CD8-positive, alpha-beta memory T cell (primary cell): ENCODE results near the gene PTMS. TPM values are rescaled to one million over a fixed set of nuclear protein-coding genes. Genes with fewer than 3 reads are reported as not detected.

Experiments
- CTCF ChIA-PET: fragments of 350-600 bp; sonication (Branson Sonifier 250); formaldehyde crosslinking; loops from one replicate; lab custom pipeline; 2021; ENCODE audit warnings: antibody characterized with exemption; lab: Charles Lee
- POLR2A ChIA-PET: fragments of 350-600 bp; sonication (Branson Sonifier 250); formaldehyde crosslinking; loops from one replicate; lab custom pipeline; 2021; ENCODE audit warnings: antibody characterized with exemption; lab: Charles Lee
- DNase-seq, 5 donors: peaks; one replicate each; pipeline versions ENCODE4 v3.0.0 to v3.0.0-alpha.2; 2020 to 2022; ENCODE audit warnings: mixed read lengths in 1 of 5
- H3K27ac ChIP-seq: one replicate; pipeline ENCODE4 v1.7.0; 2013; ENCODE audit warnings: low read depth, mild to moderate bottlenecking, low read length, moderate library complexity
- H3K27me3 ChIP-seq: 2 replicates; pipeline ENCODE4 v1.7.0; 2013; ENCODE audit warnings: low read length, mild to moderate bottlenecking; ENCODE audit not compliant: insufficient read depth, poor library complexity, severe bottlenecking
- H3K36me3 ChIP-seq: 2 replicates; pipeline ENCODE4 v1.7.0; 2013; ENCODE audit warnings: mild to moderate bottlenecking, low read length, moderate library complexity; ENCODE audit not compliant: insufficient read depth
- H3K4me1 ChIP-seq: 2 replicates; pipeline ENCODE4 v1.7.0; 2013; ENCODE audit warnings: mild to moderate bottlenecking, low read length, moderate library complexity; ENCODE audit not compliant: insufficient read depth
- H3K4me3 ChIP-seq: 2 replicates; pipeline ENCODE4 v1.7.0; 2013; ENCODE audit warnings: mild to moderate bottlenecking, low read length
- H3K9me3 ChIP-seq: 2 replicates; pipeline ENCODE4 v1.7.0; 2013; ENCODE audit warnings: mild to moderate bottlenecking, low read length
- H3K27ac Mint-ChIP-seq, 8 donors: one replicate each; pipeline ENCODE4 v1.8.0; 2020 to 2021; ENCODE audit warnings: mixed read lengths in 8 of 8, mild to moderate bottlenecking in 6 of 8, inconsistent platforms in 3 of 8, moderate library complexity in 3 of 8
- H3K27me3 Mint-ChIP-seq, 2 donors: one replicate each; pipeline ENCODE4 v1.8.0; 2020 to 2021; ENCODE audit warnings: mixed read lengths in 2 of 2, mild to moderate bottlenecking in 1 of 2, moderate library complexity in 1 of 2
- H3K36me3 Mint-ChIP-seq, 3 donors: one replicate each; pipeline ENCODE4 v1.8.0; 2020 to 2021; ENCODE audit warnings: mixed read lengths in 3 of 3, inconsistent platforms in 1 of 3, mild to moderate bottlenecking in 1 of 3
- H3K4me1 Mint-ChIP-seq, 3 donors: one replicate each; pipeline ENCODE4 v1.8.0; 2020 to 2021; ENCODE audit warnings: mixed read lengths in 3 of 3, inconsistent platforms in 1 of 3, mild to moderate bottlenecking in 1 of 3
- H3K4me3 Mint-ChIP-seq, 7 donors: one replicate each; pipeline ENCODE4 v1.8.0; 2020 to 2021; ENCODE audit warnings: mixed read lengths in 7 of 7, mild to moderate bottlenecking in 6 of 7, moderate library complexity in 4 of 7, inconsistent platforms in 2 of 7
- H3K9me3 Mint-ChIP-seq, 5 donors: one replicate each; pipeline ENCODE4 v1.8.0; 2020 to 2022; ENCODE audit warnings: mixed read lengths in 5 of 5, mild to moderate bottlenecking in 3 of 5, moderate library complexity in 2 of 5, inconsistent platforms in 1 of 5
- polyA plus RNA-seq: library from polyadenylated mRNA; unstranded; fragments of 300-500 nt; fragmentation: Illumina TruSeq; gene quantifications from one replicate; pipeline ENCODE4 v1.2.3, GENCODE V29; 2021
- total RNA-seq, 2 experiments: library from RNA; stranded (reverse); gene quantifications; one replicate each; pipeline ENCODE4 v1.2.3, GENCODE V29; 2021

PTMS gene, protein sequence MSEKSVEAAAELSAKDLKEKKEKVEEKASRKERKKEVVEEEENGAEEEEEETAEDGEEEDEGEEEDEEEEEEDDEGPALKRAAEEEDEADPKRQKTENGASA
- total RNA-seq (10 to 100 TPM; 75.3 to 87.2 TPM), polyA plus RNA-seq (10.9 TPM)

DNA sequence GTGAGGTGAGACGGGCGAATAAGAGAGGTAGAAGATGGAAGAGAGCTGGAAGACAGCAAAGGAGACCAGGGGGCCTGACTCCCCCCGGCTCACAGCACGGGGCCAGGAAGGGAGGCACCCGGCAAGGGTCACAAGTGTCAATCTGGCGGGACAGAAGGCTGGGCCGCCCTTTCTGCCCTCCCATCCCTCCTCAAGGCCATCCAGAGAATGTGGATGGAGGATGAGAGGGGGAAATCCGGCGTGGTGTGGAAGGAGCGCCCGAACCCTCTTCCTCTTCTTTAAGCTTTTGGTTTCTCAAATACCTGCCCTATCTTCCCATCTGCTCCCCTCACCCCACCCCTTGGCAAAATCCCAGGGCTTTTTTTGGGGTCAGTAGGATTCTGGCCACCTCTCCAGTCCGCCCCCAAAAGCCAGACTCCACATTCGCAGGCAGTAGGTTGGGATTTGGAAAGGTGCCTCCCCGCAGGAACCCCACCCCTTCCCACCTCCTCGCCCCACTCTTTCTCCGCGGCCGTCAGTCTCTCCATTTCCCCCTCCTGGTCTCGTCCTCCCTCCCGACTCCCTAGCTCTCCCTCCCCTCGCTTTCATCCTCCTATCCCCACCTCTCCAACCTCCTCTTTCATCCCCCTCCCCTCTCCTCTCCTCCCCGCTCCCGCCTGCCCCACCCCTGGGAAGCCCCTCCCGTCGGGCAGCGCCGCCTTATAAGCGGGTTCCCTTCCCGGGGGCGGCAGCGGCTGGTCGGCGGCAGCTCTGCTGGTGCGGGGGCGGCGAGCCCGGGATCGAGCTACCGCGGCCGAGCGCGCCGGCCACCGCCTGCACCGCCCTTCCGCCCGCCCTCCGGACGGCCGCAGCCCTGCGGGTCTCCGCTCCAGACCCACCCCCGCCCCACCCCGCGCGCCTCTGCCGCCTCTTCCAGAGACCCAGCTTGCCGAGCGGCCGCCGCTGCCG is at the start of gene PTMS:
Gene PTMS, plus strand, starts transcription at position 730 of the 948 bp plus-strand sequence. CDS start 343 bp downstream, outside the sequence.
- peaks cover 34 to 51% (median 42%) of the 10 kb centered on the region in 3 donors for H3K4me1 Mint-ChIP-seq
- peaks cover 0 to 2% (median 0%) of the 10 kb centered on the region in 3 donors for H3K36me3 Mint-ChIP-seq
- peak in 2 of 5 donors; percentile 24 to 54 for DNase-seq

DNA sequence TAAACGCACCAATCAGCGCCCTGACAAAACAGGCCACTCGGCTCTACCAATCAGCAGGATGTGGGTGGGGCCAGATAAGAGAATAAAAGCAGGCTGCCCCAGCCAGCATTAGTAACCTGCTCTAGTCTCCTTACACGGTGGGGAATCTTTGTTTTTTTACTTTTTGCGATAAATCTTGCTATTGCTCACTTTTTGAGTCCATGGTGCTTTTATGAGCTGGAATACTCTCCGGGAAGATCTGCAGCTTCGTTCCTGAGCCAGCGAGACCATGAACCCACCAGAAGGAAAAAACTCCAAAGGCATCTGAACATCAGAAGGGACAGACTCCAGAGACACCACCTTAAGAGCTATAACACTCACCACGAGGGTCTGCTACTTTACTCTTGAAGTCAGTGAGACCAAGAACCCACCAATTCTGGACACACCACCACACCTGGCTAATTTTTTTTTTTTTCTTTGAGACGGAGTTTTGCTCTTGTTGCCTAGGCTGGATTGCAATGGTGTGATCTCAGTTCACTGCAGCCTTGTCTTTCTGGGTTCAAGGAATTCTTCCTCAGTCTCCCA is 49.2 kb upstream of the PTMS start:
- Histone ChIP-seq H3K4me1 (no peaks in the 10 kb centered on the region), H3K4me3 (no peak overlapping the region), H3K9me3 (no peaks in the 10 kb centered on the region), H3K36me3 (no peaks in the 10 kb centered on the region), H3K27me3 (no peaks in the 10 kb centered on the region), H3K27ac (no peak overlapping the region)
- peaks cover 6 to 14% of the 10 kb centered on the region in 2 donors for H3K27me3 Mint-ChIP-seq
- H3K27ac Mint-ChIP-seq: no peak overlapping the region
- H3K9me3 Mint-ChIP-seq: no peaks in the 10 kb centered on the region
- H3K36me3 Mint-ChIP-seq: no peaks in the 10 kb centered on the region
- ChIA-PET CTCF (no interaction called here), POLR2A (interaction anchor here (0.7 kb wide), 1 partner anchor 257 kb away, joined by 3 read pairs; no protein-coding TSS in a partner anchor)
- H3K4me1 Mint-ChIP-seq: no peaks in the 10 kb centered on the region
- DNase-seq: no peak
- H3K4me3 Mint-ChIP-seq: no peak overlapping the region

More for the DNA sequence above, at the start of gene PTMS:
- Histone ChIP-seq H3K9me3 (no peaks in the 10 kb centered on the region), H3K27me3 (no peaks in the 10 kb centered on the region), H3K27ac (peak within 1 kb of the TSS; percentile 54), H3K36me3 (no peaks in the 10 kb centered on the region), H3K4me3 (peak within 1 kb of the TSS; percentile 55), H3K4me1 (peaks cover 32% of the 10 kb centered on the region)
- H3K9me3 Mint-ChIP-seq: no peaks in the 10 kb centered on the region
- peaks cover 23 to 27% of the 10 kb centered on the region in 2 donors for H3K27me3 Mint-ChIP-seq
- POLR2A ChIA-PET: interaction anchor here (0.6 to 2.5 kb wide), 5 partner anchors 13 to 153 kb away, joined by 3 to 15 read pairs (median 4); partner anchors contain the start of genes CDCA3, COPS7A, MLF2 and SPSB2
- H3K4me3 Mint-ChIP-seq: peak within 1 kb of the TSS; percentile 84 to 97 (median 88)
- CTCF ChIA-PET: interaction anchor here (0.7 to 4.1 kb wide), 18 partner anchors 8 to 321 kb away, joined by 3 to 63 read pairs (median 4); partner anchors contain the start of genes CDCA3, COPS7A, GPR162 and MLF2
- peak within 1 kb of the TSS; percentile 34 to 87 (median 76) for H3K27ac Mint-ChIP-seq

DNA sequence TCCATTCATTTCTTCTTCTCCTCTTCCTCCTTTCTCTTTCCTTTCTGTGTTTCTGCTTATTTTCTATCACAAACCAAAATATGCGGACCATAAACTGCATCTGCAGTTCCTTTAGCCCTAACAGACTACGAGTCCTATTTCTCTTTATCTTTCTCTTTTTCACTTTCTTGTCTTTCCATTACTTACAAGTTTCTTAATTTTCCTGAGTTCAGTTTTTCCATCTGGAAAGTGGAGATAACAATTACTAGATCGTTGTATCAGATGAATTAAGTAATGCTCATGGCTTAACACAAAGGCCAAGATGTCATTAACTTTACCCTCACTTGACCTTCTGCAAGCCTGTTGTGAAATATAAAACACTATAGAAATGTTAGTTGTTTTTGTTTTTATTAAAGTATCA is 43.3 kb upstream of the PTMS start:
- H3K27ac Mint-ChIP-seq: peak overlapping the region in 6 of 8 donors; percentile 50 to 99 (median 72)
- H3K4me1 ChIP-seq: peaks cover 19% of the 10 kb centered on the region
- no peaks in the 10 kb centered on the region for H3K9me3 ChIP-seq
- no peaks in the 10 kb centered on the region for H3K27me3 ChIP-seq
- H3K27me3 Mint-ChIP-seq: no peaks in the 10 kb centered on the region
- H3K4me1 Mint-ChIP-seq: peaks cover 22 to 32% (median 23%) of the 10 kb centered on the region in 3 donors
- ChIA-PET POLR2A (interaction anchor here (1.2 to 2.7 kb wide), 4 partner anchors 13 to 34 kb away, joined by 3 to 92 read pairs (median 16); partner anchors contain the start of genes MLF2 and ZNF384), CTCF (interaction anchor here (1.4 to 2.6 kb wide), 7 partner anchors 10 to 129 kb away, joined by 5 to 26 read pairs (median 7); partner anchors contain the start of genes CDCA3, MLF2, P3H3 and PTMS)
- peak overlapping the region; percentile 67 for H3K27ac ChIP-seq
- H3K4me3 Mint-ChIP-seq: peak overlapping the region in 2 of 7 donors; percentile 3 to 73
- H3K36me3 ChIP-seq: peaks cover 6% of the 10 kb centered on the region
- DNase-seq: no peak
- peaks cover 0 to 3% (median 0%) of the 10 kb centered on the region in 5 donors for H3K9me3 Mint-ChIP-seq
- no peak overlapping the region for H3K4me3 ChIP-seq
- peaks cover 2 to 20% (median 4%) of the 10 kb centered on the region in 3 donors for H3K36me3 Mint-ChIP-seq

DNA sequence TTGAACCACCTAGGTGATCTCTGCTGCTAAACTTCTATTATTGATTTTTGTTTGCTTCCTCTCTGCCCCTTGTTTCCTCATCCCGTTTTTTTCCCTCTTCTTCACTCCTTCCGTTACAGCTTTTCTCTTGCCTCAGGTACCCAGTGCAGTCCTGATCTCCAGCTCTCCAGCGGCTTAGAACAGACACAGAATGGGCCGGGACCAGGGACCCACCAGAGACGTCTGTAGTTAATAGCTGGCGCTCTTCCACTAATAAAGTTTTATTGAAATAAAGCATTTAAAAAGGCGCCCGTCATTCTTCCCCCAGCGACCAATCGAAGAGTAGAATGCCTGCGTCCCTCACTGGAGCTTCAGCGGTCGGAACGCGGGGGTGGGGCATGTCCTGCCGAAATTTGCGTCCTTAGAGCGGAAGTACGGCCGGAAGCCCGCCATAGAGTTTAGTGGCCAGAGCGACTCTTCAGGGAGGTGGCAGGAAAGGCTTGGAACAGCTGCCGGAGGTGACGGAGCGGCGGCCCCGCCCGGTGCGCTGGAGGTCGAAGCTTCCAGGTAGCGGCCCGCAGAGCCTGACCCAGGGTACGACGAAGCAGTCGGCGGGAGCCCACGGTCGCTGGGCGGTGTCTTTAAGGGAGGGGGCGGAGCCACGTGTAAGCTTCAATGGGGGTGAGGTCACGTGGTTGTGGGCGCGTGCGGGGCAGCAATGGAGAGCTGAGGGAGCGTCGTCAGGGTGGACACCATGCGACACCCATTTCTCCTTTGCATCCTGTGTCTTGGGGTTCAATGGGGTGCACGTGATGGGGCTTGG is 42.4 kb upstream of the PTMS start, which contains the start of gene COPS7A:
Gene COPS7A, plus strand, starts transcription at position 440 of the 802 bp plus-strand sequence. CDS start 611 bp downstream, outside the sequence.
- Histone ChIP-seq H3K27me3 (no peaks in the 10 kb centered on the region), H3K9me3 (no peaks in the 10 kb centered on the region), H3K27ac (peak within 1 kb of the TSS; percentile 67), H3K4me1 (peaks cover 19% of the 10 kb centered on the region), H3K4me3 (peak within 1 kb of the TSS; percentile 77), H3K36me3 (peaks cover 15% of the 10 kb centered on the region)
- H3K27me3 Mint-ChIP-seq: no peaks in the 10 kb centered on the region
- H3K9me3 Mint-ChIP-seq: peaks cover 0 to 3% (median 0%) of the 10 kb centered on the region in 5 donors
- peak within 1 kb of the TSS; percentile 90 to 100 (median 97) for H3K27ac Mint-ChIP-seq
- H3K36me3 Mint-ChIP-seq: peaks cover 4 to 29% (median 5%) of the 10 kb centered on the region in 3 donors
- peaks cover 22 to 32% (median 23%) of the 10 kb centered on the region in 3 donors for H3K4me1 Mint-ChIP-seq
- H3K4me3 Mint-ChIP-seq: peak within 1 kb of the TSS; percentile 84 to 91 (median 87)
- peak; percentile 90 to 96 (median 92) for DNase-seq
- ChIA-PET POLR2A (interaction anchor here (0.5 to 2.7 kb wide), 22 partner anchors 9 to 253 kb away, joined by 3 to 92 read pairs (median 4); partner anchors contain the start of genes C12orf57, CDCA3, MLF2 and PTMS), CTCF (interaction anchor here (0.7 to 2.6 kb wide), 16 partner anchors 9 to 165 kb away, joined by 3 to 26 read pairs (median 4); partner anchors contain the start of genes CDCA3, MLF2, P3H3 and PTMS)

DNA sequence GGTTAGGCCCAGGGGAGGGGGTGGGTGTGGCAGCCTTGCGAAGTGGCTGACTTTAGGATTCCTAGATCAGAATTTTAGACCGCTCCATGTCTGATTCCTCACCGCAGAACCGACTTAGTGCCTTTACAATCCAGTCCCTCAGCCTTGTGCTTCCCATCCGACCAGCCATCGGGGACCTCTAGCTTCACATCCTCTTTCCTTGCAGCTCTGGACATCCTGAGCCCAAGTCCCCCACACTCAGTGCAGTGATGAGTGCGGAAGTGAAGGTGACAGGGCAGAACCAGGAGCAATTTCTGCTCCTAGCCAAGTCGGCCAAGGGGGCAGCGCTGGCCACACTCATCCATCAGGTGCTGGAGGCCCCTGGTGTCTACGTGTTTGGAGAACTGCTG is 41.8 kb upstream of the PTMS start:
- no peaks in the 10 kb centered on the region for H3K9me3 ChIP-seq
- ChIA-PET CTCF (interaction anchor here (0.7 to 2.6 kb wide), 15 partner anchors 8 to 166 kb away, joined by 3 to 26 read pairs (median 4); partner anchors contain the start of genes CDCA3, MLF2, PTMS and USP5), POLR2A (interaction anchor here (0.7 to 2.7 kb wide), 17 partner anchors 10 to 219 kb away, joined by 3 to 92 read pairs (median 4); partner anchors contain the start of genes C12orf57, CDCA3, MLF2 and PTMS)
- peaks cover 22 to 32% (median 23%) of the 10 kb centered on the region in 3 donors for H3K4me1 Mint-ChIP-seq
- H3K9me3 Mint-ChIP-seq: peaks cover 0 to 3% (median 0%) of the 10 kb centered on the region in 5 donors
- H3K4me3 Mint-ChIP-seq: peak overlapping the region; percentile 84 to 91 (median 87)
- peaks cover 21% of the 10 kb centered on the region for H3K36me3 ChIP-seq
- H3K4me3 ChIP-seq: peak overlapping the region; percentile 77
- no peaks in the 10 kb centered on the region for H3K27me3 Mint-ChIP-seq
- peak overlapping the region; percentile 90 to 100 (median 97) for H3K27ac Mint-ChIP-seq
- H3K27ac ChIP-seq: peak overlapping the region; percentile 67
- peak in 1 of 5 donors; percentile 56 for DNase-seq
- H3K27me3 ChIP-seq: no peaks in the 10 kb centered on the region
- H3K36me3 Mint-ChIP-seq: peaks cover 4 to 35% (median 5%) of the 10 kb centered on the region in 3 donors
- H3K4me1 ChIP-seq: peaks cover 19% of the 10 kb centered on the region

DNA sequence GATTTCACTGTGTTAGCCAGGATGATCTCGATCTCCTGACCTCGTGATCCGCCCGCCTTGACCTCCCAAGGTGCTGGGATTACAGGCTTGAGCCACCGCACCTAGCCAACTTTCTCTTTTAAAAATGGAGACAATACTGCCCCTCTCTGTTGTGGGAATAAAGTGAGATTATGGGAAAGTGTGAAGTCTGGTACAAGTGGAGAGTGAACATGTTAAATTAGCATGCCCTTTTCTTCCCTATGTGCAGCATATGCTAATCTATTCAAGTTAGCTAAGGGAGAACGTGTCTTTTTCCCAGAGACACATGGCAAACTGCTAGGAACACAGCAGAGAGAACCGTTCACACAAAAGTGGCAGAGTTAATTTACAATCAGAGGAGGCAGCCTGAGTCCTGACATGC is 40.8 kb upstream of the PTMS start:
- peak overlapping the region in 4 of 8 donors; percentile 45 to 91 (median 66) for H3K27ac Mint-ChIP-seq
- Histone ChIP-seq H3K4me1 (peaks cover 19% of the 10 kb centered on the region), H3K36me3 (peaks cover 30% of the 10 kb centered on the region), H3K4me3 (no peak overlapping the region), H3K27ac (no peak overlapping the region), H3K9me3 (no peaks in the 10 kb centered on the region), H3K27me3 (no peaks in the 10 kb centered on the region)
- no peaks in the 10 kb centered on the region for H3K27me3 Mint-ChIP-seq
- no peak for DNase-seq
- peak overlapping the region in 5 of 7 donors; percentile 36 to 85 (median 45) for H3K4me3 Mint-ChIP-seq
- peaks cover 22 to 32% (median 23%) of the 10 kb centered on the region in 3 donors for H3K4me1 Mint-ChIP-seq
- ChIA-PET CTCF (interaction anchor here (1.1 to 2.6 kb wide), 2 partner anchors 41 to 110 kb away, joined by 3 to 7 read pairs; partner anchors contain the start of gene PTMS), POLR2A (interaction anchor here (0.6 to 2.4 kb wide), 3 partner anchors 28 to 127 kb away, joined by 4 to 25 read pairs (median 7); partner anchors contain the start of genes MLF2, USP5 and ZNF384)
- peaks cover 0 to 3% (median 0%) of the 10 kb centered on the region in 5 donors for H3K9me3 Mint-ChIP-seq
- H3K36me3 Mint-ChIP-seq: peaks cover 4 to 45% (median 10%) of the 10 kb centered on the region in 3 donors
